Measurements from ENCODE around the gene MIEN1.
"Not testable (repeated sequence)": the region's sequence is repeated elsewhere in the genome, so short reads cannot be mapped to it uniquely, and the experiment has no call there.

MIEN1 gene

GRCh38 chr17:39750131-39751015 lies 20.0 kb upstream of the MIEN1 start:
- Histone ChIP-seq H3K4me1 (ENCODE audit: control insufficient read depth in 1 of 2, insufficient read depth in 1 of 2, low read depth in 1 of 2, low read length in 1 of 2) (peaks cover 14 to 18% of the 10 kb centered on the region in 2 experiments), H3K9me3 (no peaks in the 10 kb centered on the region), H3K4me3 (ENCODE audit: low read depth in 1 of 2, low read length in 1 of 2) (no peak overlapping the region), H3K27ac (no peak overlapping the region), H3K36me3 (no peaks in the 10 kb centered on the region), H3K27me3 (peaks cover 56% of the 10 kb centered on the region)
- no peak for TF ChIP-seq CTCF (IDR thresholded peaks at IDR 0.05)

- H3K4me3 ChIP-seq (ENCODE audit: low read depth in 1 of 2, low read length in 1 of 2); H3K9me3 ChIP-seq; H3K27ac ChIP-seq; H3K36me3 ChIP-seq; H3K4me1 ChIP-seq (ENCODE audit: control insufficient read depth in 1 of 2, insufficient read depth in 1 of 2, low read depth in 1 of 2, low read length in 1 of 2): not testable (repeated sequence)
- peaks cover 66% of the 10 kb centered on the region for H3K27me3 ChIP-seq
Observed at GRCh38 chr17:39748444-39749034, 18.2 kb upstream of the MIEN1 start.

DNA sequence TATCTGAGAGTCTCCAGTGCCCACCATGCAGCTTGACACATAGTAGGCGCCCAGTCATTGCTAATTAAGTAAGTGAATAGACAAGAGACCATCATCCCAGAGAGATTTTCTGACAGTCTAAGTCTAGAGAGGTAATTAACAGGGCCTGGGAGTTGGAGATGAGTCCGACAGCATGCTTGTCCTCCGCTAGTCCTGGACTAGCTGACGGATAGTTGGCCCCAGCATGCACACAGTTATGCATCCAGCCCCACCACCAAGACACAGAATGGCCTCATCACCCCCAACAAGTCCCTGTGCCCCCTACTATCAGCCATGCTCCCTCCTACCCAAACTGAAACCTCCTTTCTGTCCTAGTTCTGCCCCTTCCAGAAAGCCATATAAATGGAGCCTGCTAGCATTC lies 17.4 kb upstream of the MIEN1 start:
- H3K9me3 ChIP-seq = no peaks in the 10 kb centered on the region
- no peaks in the 10 kb centered on the region for H3K36me3 ChIP-seq
- peaks cover 70% of the 10 kb centered on the region for H3K27me3 ChIP-seq
- no peak overlapping the region for H3K27ac ChIP-seq
- no peak overlapping the region for H3K4me3 ChIP-seq (ENCODE audit: low read depth in 1 of 2, low read length in 1 of 2)
- TF ChIP-seq CTCF (IDR thresholded peaks at IDR 0.05) = no peak
- H3K4me1 ChIP-seq (ENCODE audit: control insufficient read depth in 1 of 2, insufficient read depth in 1 of 2, low read depth in 1 of 2, low read length in 1 of 2) = no peaks in the 10 kb centered on the region

DNA sequence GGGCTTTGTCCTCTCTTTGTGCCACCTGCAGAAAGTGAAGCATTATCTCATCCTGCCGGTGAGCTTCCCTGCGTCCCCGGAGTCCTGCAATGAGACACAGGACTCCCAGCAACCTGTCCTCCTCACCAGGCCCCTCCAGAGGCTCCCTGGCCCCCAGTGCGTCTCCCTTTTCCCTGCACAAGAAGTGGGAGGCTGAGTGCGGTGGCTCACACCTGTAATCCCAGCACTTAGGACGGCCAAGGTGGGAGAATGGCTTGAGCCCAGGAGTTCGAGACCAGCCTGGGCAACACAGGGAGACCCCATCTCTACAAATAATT lies 15.8 kb upstream of the MIEN1 start:
- no peak overlapping the region for H3K27ac ChIP-seq
- H3K27me3 ChIP-seq = peaks cover 73% of the 10 kb centered on the region
- H3K36me3 ChIP-seq = no peaks in the 10 kb centered on the region
- H3K9me3 ChIP-seq = no peaks in the 10 kb centered on the region
- H3K4me3 ChIP-seq (ENCODE audit: low read depth in 1 of 2, low read length in 1 of 2) = no peak overlapping the region
- no peaks in the 10 kb centered on the region for H3K4me1 ChIP-seq (ENCODE audit: control insufficient read depth in 1 of 2, insufficient read depth in 1 of 2, low read depth in 1 of 2, low read length in 1 of 2)
- TF ChIP-seq CTCF (IDR thresholded peaks at IDR 0.05) = no peak

DNA sequence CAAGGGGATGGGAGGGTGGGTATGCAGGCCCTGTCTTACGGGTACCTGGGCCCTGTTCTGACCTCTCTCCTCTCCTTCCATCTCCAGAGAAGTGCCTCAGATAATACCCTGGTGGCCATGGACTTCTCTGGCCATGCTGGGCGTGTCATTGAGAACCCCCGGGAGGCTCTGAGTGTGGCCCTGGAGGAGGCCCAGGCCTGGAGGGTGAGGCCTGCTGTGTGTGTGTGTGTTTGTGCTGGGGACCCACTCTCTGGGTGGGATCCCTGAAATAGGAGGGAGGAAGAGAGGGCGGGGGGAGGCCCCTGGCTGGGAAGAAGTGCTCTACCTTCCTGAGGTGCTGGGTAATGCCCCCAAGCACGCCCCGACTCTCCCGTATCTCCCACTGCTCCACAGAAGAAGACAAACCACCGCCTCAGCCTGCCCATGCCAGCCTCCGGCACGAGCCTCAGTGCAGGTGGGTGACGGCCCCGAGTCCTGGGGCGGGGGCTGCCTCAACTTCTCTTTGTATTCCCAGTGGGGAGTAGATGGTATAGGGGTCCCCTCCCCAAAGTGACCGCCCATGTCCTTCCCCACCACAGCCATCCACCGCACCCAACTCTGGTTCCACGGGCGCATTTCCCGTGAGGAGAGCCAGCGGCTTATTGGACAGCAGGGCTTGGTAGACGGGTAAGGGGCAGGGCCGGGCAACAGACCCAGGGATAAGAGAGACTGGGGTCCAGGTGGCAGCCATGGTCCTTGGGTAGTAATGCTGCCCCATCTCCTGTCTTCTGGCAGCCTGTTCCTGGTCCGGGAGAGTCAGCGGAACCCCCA lies 15.2 kb upstream of the MIEN1 start:
- peaks cover 73% of the 10 kb centered on the region for H3K27me3 ChIP-seq
- no peak overlapping the region for H3K4me3 ChIP-seq (ENCODE audit: low read depth in 1 of 2, low read length in 1 of 2)
- TF ChIP-seq CTCF (IDR thresholded peaks at IDR 0.05) = no peak
- H3K36me3 ChIP-seq = no peaks in the 10 kb centered on the region
- H3K27ac ChIP-seq = no peak overlapping the region
- no peaks in the 10 kb centered on the region for H3K9me3 ChIP-seq
- H3K4me1 ChIP-seq (ENCODE audit: control insufficient read depth in 1 of 2, insufficient read depth in 1 of 2, low read depth in 1 of 2, low read length in 1 of 2) = no peaks in the 10 kb centered on the region

- Histone ChIP-seq H3K27ac (no peak overlapping the region), H3K36me3 (no peaks in the 10 kb centered on the region), H3K4me3 (ENCODE audit: low read depth in 1 of 2, low read length in 1 of 2) (no peak overlapping the region), H3K9me3 (no peaks in the 10 kb centered on the region), H3K27me3 (peaks cover 73% of the 10 kb centered on the region), H3K4me1 (ENCODE audit: control insufficient read depth in 1 of 2, insufficient read depth in 1 of 2, low read depth in 1 of 2, low read length in 1 of 2) (no peaks in the 10 kb centered on the region)
- no peak for TF ChIP-seq CTCF (IDR thresholded peaks at IDR 0.05)
Observed at GRCh38 chr17:39744836-39745215, 14.5 kb upstream of the MIEN1 start.

Measured in neutrophil (primary cell).